HG03378 (cell line): ENCODE data around the gene PRAF2.

Source experiments
- ATAC-seq: cut with Tn5 transposase; IDR thresholded peaks from one replicate; pipeline ENCODE4 v1.9.1; 2021; ENCODE audit warnings: mild to moderate bottlenecking, moderate library complexity; ENCODE audit not compliant: unreplicated experiment

The PRAF2 gene

DNA sequence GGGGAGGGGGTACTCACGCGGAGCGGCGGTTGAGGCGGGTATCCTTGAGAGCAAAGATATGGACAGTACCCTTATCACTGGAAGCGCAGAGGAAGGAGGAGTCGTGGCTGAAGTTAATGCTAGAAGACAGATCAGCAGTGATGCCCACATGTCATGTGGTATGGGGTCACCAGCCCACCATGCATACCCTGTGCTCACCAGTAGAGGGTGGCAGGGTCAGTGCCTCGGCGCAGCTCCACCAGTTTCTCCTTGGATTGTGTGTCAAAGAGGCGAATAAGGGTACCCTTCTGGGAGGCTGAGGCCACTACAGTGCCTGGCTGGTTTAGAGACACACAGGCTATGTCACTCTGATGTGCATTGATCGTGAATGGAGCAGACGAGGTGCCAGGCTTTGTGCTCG lies 1.5 kb upstream of the PRAF2 start:
- ATAC-seq, result no peak

DNA sequence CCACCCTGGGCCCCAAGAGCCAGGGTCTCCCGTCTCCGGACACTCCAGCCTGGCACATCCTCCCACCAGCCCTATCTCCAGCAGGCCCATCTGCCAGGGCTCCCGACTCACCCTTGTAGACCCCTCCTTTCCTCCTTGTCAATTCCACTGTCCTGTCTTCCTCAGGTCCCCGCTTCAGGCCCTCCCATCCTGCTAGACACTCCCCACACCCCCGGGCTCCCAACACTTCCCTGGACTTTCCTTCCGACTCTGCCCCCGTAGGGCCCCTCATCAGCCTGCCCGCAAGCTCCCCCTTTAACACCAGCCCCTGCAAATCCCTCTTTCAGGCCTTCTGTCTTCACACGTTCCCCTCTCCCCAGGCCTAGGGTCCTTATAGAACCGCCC lies 1.1 kb downstream of the PRAF2 start:
- no peak for ATAC-seq

DNA sequence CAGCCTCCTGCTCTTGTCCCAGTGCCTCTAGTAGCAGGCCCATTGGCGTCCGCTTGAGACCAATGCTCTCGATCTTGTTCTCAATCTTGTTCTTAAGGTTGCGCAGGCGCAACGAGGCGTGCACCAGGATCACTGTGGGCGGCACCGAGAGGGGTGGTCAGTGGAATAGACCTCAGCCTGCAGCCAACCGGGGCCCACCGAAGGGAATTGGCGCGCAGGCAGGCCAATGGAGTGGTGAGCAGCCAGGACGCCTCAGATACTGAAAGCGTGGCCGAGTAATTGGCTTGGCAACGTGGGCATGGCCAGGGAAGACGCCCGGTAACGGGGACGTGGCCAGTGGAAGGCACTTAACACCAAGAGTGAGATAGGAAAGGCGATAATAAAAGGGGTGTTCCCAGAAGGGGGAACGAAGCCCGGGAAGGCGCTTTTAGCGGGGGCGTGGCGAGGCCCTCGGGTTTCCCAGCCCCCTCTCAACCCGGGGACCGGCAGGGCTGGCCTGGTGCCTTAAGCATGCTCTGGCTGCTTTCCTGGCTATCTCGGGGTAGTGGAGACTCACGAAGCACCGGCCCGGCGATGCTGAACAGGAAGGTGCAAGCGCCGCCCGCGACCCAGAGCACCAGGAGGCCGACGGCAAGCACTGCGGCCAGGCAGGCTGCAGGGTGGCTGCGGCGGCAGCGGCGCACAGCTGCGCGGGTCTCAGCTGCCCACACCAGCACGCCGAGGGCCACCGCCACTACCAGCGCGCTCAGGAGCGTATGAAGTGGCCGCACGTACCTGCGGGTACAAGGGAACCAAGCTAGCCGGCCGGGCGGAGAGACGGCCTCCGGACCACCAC lies 1.7 kb downstream of the PRAF2 start:
- ATAC-seq, result no peak

DNA sequence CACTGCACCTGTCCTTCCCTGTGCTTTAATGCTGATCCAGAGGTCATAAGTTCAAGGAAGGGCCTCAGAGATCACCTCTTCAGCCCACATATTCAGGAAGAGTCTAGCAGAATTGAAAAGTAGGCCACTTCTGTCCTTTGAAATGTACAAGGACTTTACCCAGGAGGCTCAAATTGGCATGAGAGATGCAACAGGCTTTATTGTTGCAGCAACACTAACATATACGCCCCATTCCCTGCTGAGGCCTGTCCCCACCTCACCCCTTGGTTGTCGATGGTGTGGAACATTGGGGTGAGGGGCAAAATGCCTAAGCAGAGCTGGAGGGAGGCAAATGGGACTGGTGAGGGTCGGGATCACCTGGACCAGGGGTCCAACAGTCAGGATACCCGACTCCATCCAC lies 2.8 kb downstream of the PRAF2 start:
- ATAC-seq, result no peak

DNA sequence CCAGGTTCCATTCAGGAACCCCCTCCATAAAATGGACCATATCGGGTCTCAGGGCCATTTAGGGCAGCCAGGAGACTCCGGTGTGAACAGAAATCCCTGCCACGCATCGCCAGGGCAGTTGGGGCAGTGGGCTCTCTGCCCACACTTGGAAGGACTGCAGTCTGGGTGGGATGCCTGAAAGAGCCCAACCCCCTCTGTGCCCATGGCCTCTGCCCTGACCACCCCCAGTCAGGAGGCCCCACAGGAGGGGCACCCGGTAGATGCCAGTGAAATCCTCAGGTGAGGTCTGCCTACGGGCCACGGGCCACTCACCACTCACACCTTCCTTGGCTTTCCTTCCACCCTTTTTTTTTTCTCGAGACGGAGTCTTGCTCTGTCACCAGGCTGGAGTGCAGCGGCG lies 4.8 kb downstream of the PRAF2 start:
- ATAC-seq, result no peak

DNA sequence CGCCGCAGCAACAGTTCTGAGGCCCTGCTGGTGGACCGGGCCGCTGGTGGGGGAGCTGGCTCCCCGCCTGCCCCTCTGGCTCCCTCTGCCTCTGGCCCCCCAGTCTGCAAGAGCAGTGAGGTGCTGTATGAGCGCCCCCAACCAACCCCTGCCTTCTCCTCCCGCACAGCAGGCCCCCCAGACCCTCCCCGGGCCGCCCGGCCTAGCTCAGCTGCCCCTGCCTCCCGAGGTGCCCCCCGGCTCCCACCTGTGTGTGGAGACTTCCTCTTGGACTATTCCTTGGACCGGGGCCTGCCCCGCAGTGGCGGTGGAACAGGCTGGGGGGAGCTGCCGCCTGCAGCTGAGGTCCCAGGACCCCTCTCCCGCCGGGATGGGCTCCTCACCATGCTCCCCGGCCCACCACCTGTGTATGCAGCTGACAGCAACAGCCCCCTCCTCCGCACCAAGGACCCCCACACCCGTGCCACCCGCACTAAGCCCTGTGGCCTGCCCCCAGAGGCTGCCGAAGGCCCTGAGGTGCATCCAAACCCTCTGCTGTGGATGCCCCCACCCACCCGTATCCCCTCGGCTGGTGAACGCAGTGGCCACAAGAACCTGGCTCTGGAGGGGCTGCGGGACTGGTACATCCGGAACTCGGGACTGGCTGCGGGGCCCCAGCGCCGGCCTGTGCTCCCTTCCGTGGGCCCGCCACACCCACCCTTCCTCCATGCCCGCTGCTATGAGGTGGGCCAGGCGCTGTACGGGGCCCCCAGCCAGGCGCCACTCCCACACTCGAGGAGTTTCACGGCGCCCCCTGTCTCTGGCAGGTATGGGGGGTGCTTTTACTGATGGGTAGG lies 6.3 kb downstream of the PRAF2 start:
- no peak for ATAC-seq

DNA sequence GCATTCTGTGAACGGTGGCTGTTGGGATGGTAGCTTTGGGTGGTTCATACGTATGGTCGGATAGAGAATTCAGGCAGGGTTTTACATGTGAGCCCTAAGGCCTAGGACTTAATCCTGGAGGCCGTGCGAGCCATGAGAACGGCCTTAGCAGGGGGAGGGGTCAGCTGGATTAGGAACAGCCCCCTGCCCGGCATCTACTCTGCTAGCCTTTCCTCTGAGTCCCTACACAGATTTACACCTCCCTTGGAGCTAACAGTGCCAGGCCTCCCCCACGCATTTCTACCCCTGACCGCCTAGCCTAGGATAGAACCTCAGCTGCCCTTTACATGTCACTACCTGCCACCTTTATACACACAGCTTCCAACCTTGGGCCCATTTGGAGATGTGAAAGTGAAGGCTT lies 7.1 kb downstream of the PRAF2 start:
- ATAC-seq, result no peak

DNA sequence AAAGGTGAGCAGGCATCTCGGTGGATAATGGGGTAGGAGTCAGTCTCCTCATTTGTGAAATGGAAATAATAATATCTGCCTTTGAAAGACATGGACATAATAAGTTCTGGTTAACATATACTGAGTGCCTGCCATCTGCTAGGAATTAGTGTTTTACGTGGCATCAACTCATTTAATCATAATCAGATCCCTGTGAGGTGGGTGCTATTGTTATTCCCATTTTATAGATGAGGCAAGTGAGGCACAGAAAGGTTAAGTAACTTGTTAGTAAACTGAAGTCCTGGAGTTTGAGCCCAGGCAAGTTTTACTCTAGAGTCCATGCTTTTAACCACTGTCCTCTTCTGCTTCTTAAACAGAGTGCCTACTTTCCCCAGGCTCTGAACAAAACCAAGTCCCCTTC lies 7.5 kb downstream of the PRAF2 start:
- ATAC-seq, result no peak

DNA sequence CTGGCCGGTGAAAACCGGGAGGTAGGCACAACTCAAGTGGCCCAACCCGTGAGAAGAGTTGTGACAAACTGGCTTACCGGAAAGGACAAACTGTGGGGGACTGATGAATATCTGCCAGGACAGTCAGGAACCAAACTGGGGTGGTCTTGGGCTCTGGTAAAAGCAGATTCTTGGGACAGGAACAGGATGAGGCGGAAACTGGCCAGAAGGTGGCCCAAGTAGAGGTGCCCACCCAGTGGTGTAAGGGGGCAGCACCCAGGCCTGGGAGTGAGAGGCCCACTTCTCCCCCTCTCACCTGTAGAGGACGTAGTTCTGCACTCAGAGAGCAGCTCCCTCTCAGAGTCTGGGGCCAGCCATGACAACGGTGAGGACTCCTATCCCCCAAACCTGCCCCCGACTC lies 9.1 kb downstream of the PRAF2 start:
- no peak for ATAC-seq

DNA sequence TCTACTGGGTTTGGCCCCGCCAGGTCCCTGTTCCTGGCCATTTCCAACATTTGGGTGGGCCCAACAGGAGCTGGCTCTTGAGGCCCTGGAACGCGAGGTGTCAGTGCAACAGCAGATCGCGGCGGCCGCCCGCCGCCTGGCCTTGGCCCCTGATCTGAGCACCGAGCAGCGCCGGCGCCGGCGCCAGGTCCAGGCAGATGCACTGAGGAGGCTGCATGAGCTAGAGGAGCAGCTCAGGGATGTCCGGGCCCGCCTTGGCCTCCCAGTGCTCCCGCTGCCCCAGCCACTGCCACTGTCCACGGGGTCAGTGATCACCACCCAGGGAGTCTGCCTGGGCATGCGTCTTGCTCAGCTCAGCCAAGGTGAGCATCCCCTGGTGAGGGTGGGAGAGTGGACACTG lies 9.5 kb downstream of the PRAF2 start:
- no peak for ATAC-seq

DNA sequence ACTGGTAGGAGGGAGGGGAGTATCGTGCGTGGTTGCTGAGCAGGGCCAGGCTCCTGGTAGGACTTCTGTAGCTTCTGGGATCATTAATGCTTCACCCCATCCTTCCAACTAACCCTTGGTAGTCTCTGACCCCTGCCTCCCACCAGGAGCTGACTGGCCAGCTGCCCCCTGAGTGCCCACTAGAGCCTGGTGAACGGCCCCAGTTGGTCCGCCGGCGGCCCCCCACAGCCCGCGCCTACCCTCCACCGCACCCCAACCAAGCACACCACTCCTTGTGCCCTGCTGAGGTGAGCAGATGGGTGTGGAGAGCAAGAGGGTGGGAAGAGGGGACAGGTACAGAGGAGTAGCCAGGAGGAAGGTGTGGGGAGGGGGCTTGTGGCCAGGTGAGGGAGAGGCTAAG lies 10.1 kb downstream of the PRAF2 start:
- no peak for ATAC-seq

DNA sequence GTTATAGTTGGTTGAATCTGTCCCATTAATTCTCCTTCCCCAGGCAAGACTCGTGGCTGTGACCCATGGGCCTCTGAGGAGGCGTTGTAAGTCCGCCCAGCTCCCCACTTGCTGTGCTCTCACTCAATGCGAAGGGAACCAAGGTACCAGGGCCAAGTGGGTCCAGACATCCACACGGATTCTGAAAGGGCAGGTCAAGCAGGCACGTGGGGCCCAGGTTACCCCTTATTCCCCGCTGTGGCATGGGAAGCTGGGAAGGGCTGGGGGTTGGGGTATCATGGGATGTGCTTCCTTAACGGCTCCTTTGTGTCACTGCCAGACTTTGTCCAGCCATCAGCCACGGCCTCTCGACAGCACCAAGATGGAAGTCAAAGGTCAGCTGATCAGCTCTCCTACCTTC lies 11.9 kb downstream of the PRAF2 start:
- ATAC-seq, result no peak

DNA sequence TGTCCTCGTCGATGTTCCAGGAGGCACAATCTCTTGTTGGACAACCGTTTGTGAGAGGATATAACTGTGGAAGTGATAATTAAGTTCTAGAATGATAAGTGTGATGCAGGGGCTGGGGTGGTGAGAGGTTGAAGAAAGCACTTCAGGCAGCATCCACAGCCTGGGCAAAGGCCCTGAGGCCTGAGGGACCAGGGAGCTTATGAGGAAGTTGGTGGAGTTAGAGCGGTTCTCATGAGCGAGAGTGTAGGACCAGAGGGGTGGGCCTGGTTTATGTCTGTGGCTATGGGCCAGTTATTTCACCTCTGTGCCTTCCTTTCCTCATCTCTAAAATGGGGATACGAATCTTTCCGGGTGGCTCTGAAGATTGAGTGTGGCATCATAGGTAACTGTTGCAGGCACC lies 12.3 kb downstream of the PRAF2 start:
- ATAC-seq, result no peak

DNA sequence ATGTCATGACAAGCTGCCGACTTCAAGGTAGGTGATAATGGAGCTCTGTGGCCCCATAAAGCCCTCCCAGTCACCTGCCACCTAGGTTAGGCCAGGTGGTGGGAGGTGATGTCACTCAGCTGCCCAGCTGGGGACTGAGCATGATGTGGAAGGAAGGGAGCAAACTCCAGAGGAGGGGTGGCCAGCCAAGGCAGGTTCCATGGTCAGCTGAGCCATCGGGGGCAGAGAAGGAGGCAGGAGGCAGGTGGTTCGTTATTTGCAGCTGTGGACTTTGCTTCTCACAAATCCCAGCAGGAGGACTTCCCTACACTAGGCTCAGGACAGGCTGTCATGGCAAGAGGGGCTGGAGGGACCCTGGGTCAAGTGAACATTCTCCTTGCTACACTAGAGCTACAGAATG lies 12.9 kb downstream of the PRAF2 start:
- no peak for ATAC-seq

DNA sequence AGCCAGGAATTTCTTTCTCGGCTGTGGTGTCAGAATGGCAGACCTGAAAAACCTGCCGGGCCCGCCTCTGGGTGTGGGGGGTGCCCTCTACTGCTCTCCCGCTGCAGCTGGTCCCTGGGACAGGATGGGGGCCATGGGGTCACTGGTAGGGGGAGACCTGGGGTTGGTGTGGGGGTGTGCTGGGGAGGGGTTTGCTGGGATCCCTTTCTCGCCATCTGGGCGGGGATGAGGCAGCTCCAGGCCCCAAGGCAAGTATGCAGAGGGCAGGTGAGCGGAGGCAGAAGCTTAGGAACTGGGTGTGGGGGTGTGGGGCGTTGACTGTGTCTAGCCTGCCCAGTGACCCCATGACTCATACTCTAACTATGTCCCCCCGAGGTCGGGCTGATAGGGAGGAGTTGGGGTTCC lies 14.1 kb downstream of the PRAF2 start:
- ATAC-seq, result no peak

DNA sequence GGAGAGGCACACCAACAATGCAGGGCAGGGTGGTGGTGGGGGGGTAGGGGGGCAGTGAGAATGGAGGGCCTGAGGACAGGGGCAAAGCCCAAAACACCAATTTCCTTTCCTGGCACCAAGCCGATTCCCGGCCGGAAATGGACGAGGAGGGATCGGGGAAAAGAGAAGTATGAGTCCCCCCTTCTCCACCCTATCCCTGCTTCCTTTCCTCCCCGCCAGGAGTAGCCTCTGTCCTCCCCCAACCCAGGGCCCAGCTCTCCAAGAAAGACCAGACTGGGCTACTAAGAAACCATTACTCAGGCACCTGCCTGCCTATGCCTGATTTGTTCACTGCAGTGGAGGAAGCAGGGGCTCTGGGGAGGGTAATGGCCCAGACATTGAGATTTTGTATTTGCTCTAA lies 14.6 kb downstream of the PRAF2 start:
- no peak for ATAC-seq

DNA sequence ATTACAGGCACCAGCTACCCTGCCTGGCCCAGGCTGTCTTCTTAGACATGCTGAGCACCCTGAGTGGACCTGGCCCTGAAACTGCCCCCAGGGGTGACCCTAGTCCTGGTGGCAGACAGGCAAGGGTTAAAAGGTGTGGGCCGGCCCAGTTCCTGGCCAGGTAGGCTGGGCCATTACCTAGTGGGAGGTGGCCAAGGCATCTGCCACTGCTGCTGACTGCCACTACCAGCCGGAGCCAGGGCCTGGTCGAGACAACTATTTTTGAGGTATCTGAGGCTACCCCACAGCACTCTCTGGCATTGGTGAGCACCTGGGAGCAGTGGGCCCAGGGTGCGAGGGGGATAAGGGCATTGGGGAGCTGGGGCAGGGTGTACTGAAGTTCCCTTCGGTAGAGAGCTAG lies 15.0 kb downstream of the PRAF2 start, which contains the start of gene CCDC120:
Gene CCDC120 (plus strand): TSS at position 206 of the 400 bp plus-strand sequence. CDS start 3,043 bp downstream, outside the sequence.
- ATAC-seq, result no peak

DNA sequence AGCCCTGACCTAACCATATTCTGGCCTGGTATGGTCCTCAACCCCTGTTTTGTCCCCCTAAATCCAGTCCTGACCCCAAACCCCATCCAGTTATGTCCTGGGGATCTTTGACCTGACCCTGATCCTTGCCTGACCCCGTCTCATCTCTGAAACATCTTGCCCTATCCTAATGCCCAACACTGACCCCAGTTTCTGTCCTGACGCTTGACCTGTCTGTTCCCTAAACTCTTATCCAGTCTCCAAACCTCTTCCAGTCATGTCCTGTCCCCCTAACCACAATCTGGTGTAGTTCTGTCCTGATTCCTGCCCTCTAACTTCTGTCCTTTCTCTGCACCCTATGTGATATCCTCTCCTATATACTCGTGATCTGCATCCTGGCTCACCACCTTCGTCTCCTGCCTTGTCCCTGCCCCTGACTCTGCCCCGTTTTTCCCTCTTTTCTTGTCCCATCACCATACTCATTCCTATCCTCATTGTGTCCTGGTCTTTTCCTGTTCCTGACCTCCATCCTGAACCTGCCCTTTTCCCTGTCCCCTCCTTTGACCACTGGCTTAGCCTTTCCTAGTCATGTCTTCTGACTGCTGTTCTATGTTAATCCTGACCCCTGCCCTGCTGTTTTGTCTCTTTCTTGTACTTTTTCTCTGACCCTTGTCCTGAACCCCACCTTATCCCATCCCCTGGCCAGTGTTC lies 19.6 kb downstream of the PRAF2 start:
- no peak for ATAC-seq

DNA sequence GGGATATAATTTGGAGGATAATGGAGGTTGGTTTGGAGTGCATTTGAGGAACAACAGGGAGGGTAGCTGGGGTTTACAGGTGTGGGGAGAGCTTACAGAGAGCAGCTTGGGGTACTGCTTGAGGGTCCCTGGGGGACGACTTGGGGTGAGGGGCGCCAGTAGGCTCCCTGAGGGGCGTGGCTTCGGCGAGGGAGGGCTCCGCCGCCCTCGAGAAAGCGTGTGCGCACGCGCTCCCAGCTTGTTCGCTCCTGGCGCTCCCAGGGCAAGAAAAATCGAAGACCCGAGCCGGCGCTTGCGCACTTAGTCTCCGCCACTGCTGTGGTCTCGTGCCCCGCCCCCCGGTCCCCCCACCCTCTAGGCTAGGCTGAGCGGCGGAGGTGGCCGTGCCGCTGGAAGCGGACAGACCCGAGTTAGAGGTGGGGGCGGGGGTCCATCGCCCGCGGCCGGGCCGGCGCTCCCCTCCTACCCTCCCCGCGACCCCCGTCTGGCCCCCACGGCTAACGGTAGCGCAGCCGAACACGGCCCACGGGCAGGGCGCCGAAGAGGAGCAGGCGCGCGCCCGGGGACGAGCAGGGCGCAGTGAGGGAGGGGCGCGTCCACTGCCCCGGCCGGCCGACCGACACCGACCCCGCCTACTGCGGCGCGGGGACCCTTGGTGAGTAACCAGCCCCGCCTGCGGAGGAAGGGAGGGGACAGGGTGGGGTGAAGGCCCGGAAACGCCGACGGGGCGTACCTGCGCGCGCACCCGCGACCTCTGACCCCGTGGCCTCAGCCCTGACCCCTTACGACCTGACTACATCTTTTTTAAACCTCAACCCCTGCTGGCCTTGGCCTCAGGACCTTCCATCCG lies 20.4 kb downstream of the PRAF2 start:
- ATAC-seq, result no peak

DNA sequence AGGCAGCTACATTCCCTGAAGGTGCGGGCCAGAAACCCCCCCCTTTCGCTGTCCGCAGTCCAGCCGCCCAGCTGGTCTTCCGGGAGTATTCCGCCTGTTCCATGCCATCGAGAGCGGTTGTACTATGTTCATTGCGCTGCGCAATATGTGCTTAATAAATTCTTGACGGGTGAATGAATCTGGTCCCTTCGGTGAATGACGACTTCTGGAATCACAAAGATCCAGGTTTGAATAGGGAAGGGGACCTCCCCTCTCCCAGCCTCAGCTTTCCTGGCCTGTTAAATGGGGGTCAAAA lies 29.9 kb downstream of the PRAF2 start:
- no peak for ATAC-seq
